GM18511 (cell line): Measurements from ENCODE around the gene AQP9.

ENCODE experiments used
- ATAC-seq: cut with Tn5 transposase; IDR thresholded peaks from one replicate; pipeline ENCODE4 v1.9.1; 2021; ENCODE audit warnings: mild to moderate bottlenecking, moderate library complexity; ENCODE audit not compliant: unreplicated experiment

Gene AQP9

GRCh38 chr15:58223432-58223831 lies 85.3 kb downstream of the AQP9 start:
- ATAC-seq: no peak

DNA sequence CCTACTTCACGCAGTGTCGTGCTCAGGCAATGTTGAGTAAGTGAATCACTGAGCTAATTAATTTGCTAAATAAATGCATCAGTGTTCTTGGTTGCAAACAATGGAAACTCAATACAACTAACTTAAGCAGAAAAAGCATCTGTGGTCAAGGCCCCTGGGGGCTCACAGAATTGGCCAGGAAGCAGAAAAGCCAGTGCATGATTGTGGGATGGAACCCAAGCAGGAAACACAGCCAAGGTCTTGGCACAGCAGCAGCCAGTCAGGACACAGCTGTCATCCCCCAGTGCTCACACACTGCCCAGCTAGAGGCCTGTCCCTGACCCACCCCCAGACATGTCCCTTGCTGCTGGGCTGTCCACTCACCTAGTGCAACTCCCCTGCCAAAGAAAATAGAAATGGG lies 85.9 kb downstream of the AQP9 start:
- ATAC-seq: no peak

- no peak for ATAC-seq
These were observed 89.7 kb downstream of the AQP9 start for GRCh38 chr15:58227706-58228543.

DNA sequence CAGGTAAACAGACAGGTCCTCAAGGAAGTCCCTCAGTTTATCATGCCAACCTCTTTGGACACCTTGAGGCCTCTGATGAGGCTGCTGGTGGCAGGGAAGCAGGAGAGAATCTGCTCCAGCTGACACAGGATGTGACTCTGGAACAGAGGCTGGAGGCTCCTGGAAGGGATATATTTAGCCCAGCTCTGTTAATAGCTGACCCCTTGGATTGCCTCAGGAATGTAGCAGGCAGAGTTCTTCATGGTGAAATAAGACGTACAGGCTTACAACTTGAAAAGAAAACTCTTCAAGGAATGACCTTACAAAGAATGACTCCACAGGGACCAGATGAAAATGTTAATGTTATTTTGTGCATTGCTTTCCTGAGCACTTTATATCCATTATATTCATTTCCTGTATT lies 90.5 kb downstream of the AQP9 start:
- ATAC-seq: no peak

- ATAC-seq: no peak
These were observed 91.2 kb downstream of the AQP9 start for GRCh38 chr15:58229297-58229768.

GRCh38 chr15:58232281-58233065 lies 94.3 kb downstream of the AQP9 start:
- no peak for ATAC-seq

DNA sequence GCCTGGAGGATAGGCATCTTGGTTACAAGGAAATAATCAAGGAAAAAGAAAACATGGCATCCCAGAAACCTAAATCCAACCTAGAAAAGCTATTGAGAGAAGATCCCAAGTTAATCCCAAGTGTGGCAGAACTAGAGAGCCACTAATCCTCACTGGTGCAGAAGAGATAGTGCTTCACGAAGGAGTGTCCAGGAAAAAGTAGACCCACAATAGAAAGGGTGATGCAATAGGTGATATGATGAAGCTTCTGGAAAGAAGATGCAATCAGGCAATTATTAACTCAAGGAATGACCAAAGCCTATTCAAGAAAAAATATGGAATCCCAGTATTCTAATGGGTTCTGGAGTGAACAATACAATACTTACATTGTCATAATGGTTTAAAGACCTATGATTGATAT lies 95.2 kb downstream of the AQP9 start:
- ATAC-seq: no peak
